Panc1 (cell line): ENCODE data around the gene NDUFV2. TPM values are rescaled to one million over a fixed set of nuclear protein-coding genes. Genes with fewer than 3 reads are reported as not detected.
"Not testable (repeated sequence)": the region's sequence is repeated elsewhere in the genome, so short reads cannot be mapped to it uniquely, and the experiment has no call there.

Experiments
- ATAC-seq: fragments of 200-7000 bp; cut with Tn5 transposase; 2 replicates; pipeline ENCODE4 v1.9.1; 2020; ENCODE audit warnings: mild to moderate bottlenecking, moderate library complexity
- BruUV-seq: library from RNA; stranded (reverse); fragments of 400-500 nt; replicated peaks from 2 replicates; lab custom pipeline; 2021; lab: Mats Ljungman, UMichigan
- CTCF ChIA-PET: fragments of 300-600 bp; sonication (Branson Sonifier 250); formaldehyde crosslinking; loops from one replicate; lab custom pipeline; 2022; ENCODE audit warnings: antibody characterized with exemption; lab: Charles Lee
- POLR2A ChIA-PET: fragments of 300-600 bp; sonication (Branson Sonifier 250); formaldehyde crosslinking; loops from one replicate; lab custom pipeline; 2022; ENCODE audit warnings: antibody characterized with exemption; lab: Charles Lee
- DNase-seq: peaks from one replicate; pipeline ENCODE4 v3.0.0-alpha.2; 2010; ENCODE audit warnings: low read depth, low spot score
- H3K27ac ChIP-seq: 2 replicates; pipeline ENCODE4 v1.5.1; 2011; ENCODE audit warnings: mild to moderate bottlenecking, low read length, inconsistent platforms
- H3K27me3 ChIP-seq: fragments of 200-500 bp; sonication (Bioruptor generic); 2 replicates; pipeline ENCODE4 v1.6.0; 2014; ENCODE audit warnings: low read length, inconsistent platforms; ENCODE audit not compliant: control insufficient read depth, insufficient read depth
- H3K36me3 ChIP-seq: fragments of 200-500 bp; sonication (Bioruptor generic); 2 replicates; pipeline ENCODE4 v1.5.1; 2014; ENCODE audit warnings: inconsistent platforms, mild to moderate bottlenecking, low read length, moderate library complexity; ENCODE audit not compliant: control insufficient read depth, insufficient read depth
- H3K4me1 ChIP-seq: 2 replicates; pipeline ENCODE4 v1.5.1; 2011; ENCODE audit warnings: inconsistent platforms, mild to moderate bottlenecking, low read length, moderate library complexity; ENCODE audit not compliant: control insufficient read depth, insufficient read depth
- H3K4me3 ChIP-seq, 2 experiments: 2 replicates each; pipeline ENCODE4 v1.5.1; 2011 to 2012; ENCODE audit warnings: low read depth in 2 of 2, low read length in 2 of 2, mild to moderate bottlenecking in 2 of 2, inconsistent platforms in 1 of 2, moderate library complexity in 1 of 2
- H3K9me3 ChIP-seq: fragments of 200-500 bp; sonication (Bioruptor generic); 2 replicates; pipeline ENCODE4 v1.5.1; 2014; ENCODE audit warnings: low read depth, mild to moderate bottlenecking, inconsistent platforms, low read length, moderate library complexity; ENCODE audit not compliant: control insufficient read depth, insufficient read depth
- CTCF ChIP-seq: fragments of 450-650 bp; IDR thresholded peaks from 2 replicates; pipeline ENCODE4 v1.5.1; 2017; ENCODE audit warnings: mild to moderate bottlenecking
- POLR2AphosphoS5 ChIP-seq: IDR thresholded peaks from 2 replicates; pipeline ENCODE4 v1.6.1; 2012; ENCODE audit warnings: mild to moderate bottlenecking, low read depth, low read length, moderate library complexity
- REST ChIP-seq, 2 experiments: IDR thresholded peaks; 2 replicates each; pipeline ENCODE4 v1.6.1; 2011 to 2012; ENCODE audit warnings: low read depth in 2 of 2, control low read depth in 1 of 2, low read length in 1 of 2, mild to moderate bottlenecking in 1 of 2, moderate library complexity in 1 of 2; ENCODE audit not compliant: insufficient read depth in 1 of 2
- SIN3A ChIP-seq: IDR thresholded peaks from 2 replicates; pipeline ENCODE4 v1.6.1; 2012; ENCODE audit warnings: low read depth, mild to moderate bottlenecking, low read length, moderate library complexity, borderline replicate concordance; ENCODE audit not compliant: insufficient read depth
- TCF7L2 ChIP-seq: IDR thresholded peaks from 2 replicates; pipeline ENCODE4 v1.6.1; 2011; ENCODE audit warnings: mild to moderate bottlenecking, low read depth, low read length, inconsistent platforms
- in situ Hi-C: cut with HindIII; loops from 2 replicates; pipeline ENCODE4 v1.10.0; 2016; ENCODE audit warnings: low sequenced_read_pairs, low pct_unique_long_range_greater_than_20kb
- intact Hi-C: fragments of 100-400 bp; cut with micrococcal nuclease; formaldehyde crosslinking; loops from one replicate; pipeline ENCODE4 v1.10.0; 2022; ENCODE audit not compliant: unreplicated experiment
- total RNA-seq: library from RNA; stranded (reverse); gene quantifications from one replicate; pipeline ENCODE4 v1.2.1, GENCODE V29; 2021; ENCODE audit not compliant: unreplicated experiment

NDUFV2 gene
- total RNA-seq, 1 experiment from 2014 or later = 157 TPM

- H3K4me1 ChIP-seq, H3K27ac ChIP-seq, H3K27me3 ChIP-seq, H3K36me3 ChIP-seq, ATAC-seq, POLR2A ChIA-PET, intact Hi-C loops, BruUV-seq, H3K9me3 ChIP-seq, CTCF ChIA-PET, DNase-seq, H3K4me3 ChIP-seq, in situ Hi-C loops: not testable (repeated sequence)
Observed at GRCh38 chr18:9171919-9172318, 69.4 kb downstream of the NDUFV2 start.

- TF ChIP-seq POLR2AphosphoS5 = no peak
- TF ChIP-seq REST (IDR thresholded peaks at IDR 0.05; ENCODE audit: insufficient read depth in 1 of 2, low read depth in 2 of 2, low read length in 1 of 2) = no peak
- TF ChIP-seq TCF7L2 = no peak
- no peak overlapping the region for H3K27ac ChIP-seq
- in situ Hi-C loops (no loop called here), intact Hi-C loops (no loop called here)
- ChIA-PET CTCF (interaction anchor here (0.6 kb wide), 1 partner anchor 15 kb away, joined by 3 read pairs; no protein-coding TSS in a partner anchor), POLR2A (interaction anchor here (0.6 kb wide), 1 partner anchor 23 kb away, joined by 3 read pairs; no protein-coding TSS in a partner anchor)
- no TSS peak for BruUV-seq
- no peaks in the 10 kb centered on the region for H3K27me3 ChIP-seq
- H3K4me3 ChIP-seq = no peak overlapping the region
- DNase-seq = no peak
- no peak for ATAC-seq
- no peaks in the 10 kb centered on the region for H3K36me3 ChIP-seq
- H3K4me1 ChIP-seq = peaks cover 4% of the 10 kb centered on the region; the same call in 1 of the 2 replicates
- no peaks in the 10 kb centered on the region for H3K9me3 ChIP-seq
Observed at GRCh38 chr18:9172506-9173127, 70.1 kb downstream of the NDUFV2 start.

GRCh38 chr18:9173770-9174233, 71.3 kb downstream of the NDUFV2 start:
- DNase-seq = no peak
- H3K4me3 ChIP-seq = no peak overlapping the region
- no peaks in the 10 kb centered on the region for H3K9me3 ChIP-seq
- ChIA-PET POLR2A (no interaction called here), CTCF (no interaction called here)
- ATAC-seq = no peak
- no peak overlapping the region for H3K27ac ChIP-seq
- TF ChIP-seq POLR2AphosphoS5 (no peak), REST (IDR thresholded peaks at IDR 0.05; ENCODE audit: insufficient read depth in 1 of 2, low read depth in 2 of 2, low read length in 1 of 2) (no peak), CTCF (no peak), SIN3A (no peak), TCF7L2 (no peak)
- peaks cover 4% of the 10 kb centered on the region; the same call in 1 of the 2 replicates for H3K4me1 ChIP-seq
- in situ Hi-C loops (no loop called here), intact Hi-C loops (no loop called here)
- no TSS peak for BruUV-seq
- H3K36me3 ChIP-seq = no peaks in the 10 kb centered on the region
- no peaks in the 10 kb centered on the region for H3K27me3 ChIP-seq
